ENCODE measurements around the gene EDAR.

EDAR gene

GRCh38 chr2:108906403-108907077 lies 82.5 kb downstream of the EDAR start:
- no peak for FAIRE-seq

GRCh38 chr2:108905906-108906305 lies 83.1 kb downstream of the EDAR start:
- no peak for FAIRE-seq

GRCh38 chr2:108905176-108905575 lies 83.8 kb downstream of the EDAR start:
- FAIRE-seq = no peak

- no peak for FAIRE-seq
Measured at GRCh38 chr2:108904680-108905079, 84.3 kb downstream of the EDAR start.

- FAIRE-seq = no peak
Measured at GRCh38 chr2:108898315-108899082, 90.5 kb downstream of the EDAR start.

- FAIRE-seq = no peak
Measured at GRCh38 chr2:108896741-108897140, 92.3 kb downstream of the EDAR start.

GRCh38 chr2:108895188-108895587 lies 93.8 kb downstream of the EDAR start:
- FAIRE-seq = no peak

GRCh38 chr2:108894766-108895165 lies 94.3 kb downstream of the EDAR start:
- no peak for FAIRE-seq

- FAIRE-seq = no peak
Measured at GRCh38 chr2:108893277-108893676, 95.7 kb downstream of the EDAR start.

- FAIRE-seq = no peak
Measured at GRCh38 chr2:108889907-108890306, 99.1 kb downstream of the EDAR start.

- no peak for FAIRE-seq
Measured at GRCh38 chr2:108884619-108885018, 104.4 kb downstream of the EDAR start.

GRCh38 chr2:108878276-108878675 lies 110.7 kb downstream of the EDAR start:
- no peak for FAIRE-seq

- FAIRE-seq = no peak
Measured at GRCh38 chr2:108877506-108877905, 111.5 kb downstream of the EDAR start.

- no peak for FAIRE-seq
Measured at GRCh38 chr2:108870069-108870644, 118.9 kb downstream of the EDAR start.

- FAIRE-seq = no peak
Measured at GRCh38 chr2:108869542-108869941, 119.5 kb downstream of the EDAR start.

GRCh38 chr2:108868911-108869310 lies 120.1 kb downstream of the EDAR start:
- FAIRE-seq = no peak

- no peak for FAIRE-seq
Measured at GRCh38 chr2:108866041-108866440, 123.0 kb downstream of the EDAR start.

- no peak for FAIRE-seq
Measured at GRCh38 chr2:108858894-108859293, 130.1 kb downstream of the EDAR start.

GRCh38 chr2:108855194-108855593 lies 133.8 kb downstream of the EDAR start:
- FAIRE-seq = peak; percentile 88

GRCh38 chr2:108854484-108854883 lies 134.5 kb downstream of the EDAR start:
- no peak for FAIRE-seq

GRCh38 chr2:108853421-108853820 lies 135.6 kb downstream of the EDAR start:
- FAIRE-seq = no peak

GRCh38 chr2:108852375-108852774 lies 136.6 kb downstream of the EDAR start:
- FAIRE-seq = no peak

GRCh38 chr2:108847000-108847399 lies 142.0 kb downstream of the EDAR start:
- no peak for FAIRE-seq

- no peak for FAIRE-seq
Measured at GRCh38 chr2:108845923-108846322, 143.1 kb downstream of the EDAR start.
